HG02885 (cell line): ENCODE data around the gene GLCE.

Source experiments
- ATAC-seq: cut with Tn5 transposase; IDR thresholded peaks from one replicate; pipeline ENCODE4 v1.9.1; 2021; ENCODE audit warnings: mild to moderate bottlenecking; ENCODE audit not compliant: unreplicated experiment, poor library complexity

GLCE gene

GRCh38 chr15:69160141-69160993, at the start of gene GLCE:
GLCE (plus strand) TSS chr15:69160635; CDS start chr15:69255807, 95,172 bp downstream.
- peak; percentile 97 for ATAC-seq

- ATAC-seq = no peak
These were observed 46.0 kb upstream of the GLCE start for GRCh38 chr15:69114331-69114928.

GRCh38 chr15:69115031-69115430, 45.4 kb upstream of the GLCE start:
- no peak for ATAC-seq

- no peak for ATAC-seq
These were observed 44.0 kb upstream of the GLCE start for GRCh38 chr15:69116391-69116790.

GRCh38 chr15:69117431-69117871, 43.0 kb upstream of the GLCE start:
- no peak for ATAC-seq

GRCh38 chr15:69118089-69118488, 42.3 kb upstream of the GLCE start:
- ATAC-seq = no peak

- ATAC-seq = no peak
These were observed 41.4 kb upstream of the GLCE start for GRCh38 chr15:69119001-69119400.

GRCh38 chr15:69119683-69120395, 40.6 kb upstream of the GLCE start:
- ATAC-seq = no peak

- ATAC-seq = no peak
These were observed 39.7 kb upstream of the GLCE start for GRCh38 chr15:69120732-69121131.

- no peak for ATAC-seq
These were observed 39.1 kb upstream of the GLCE start for GRCh38 chr15:69121198-69121828.

- ATAC-seq = no peak
These were observed 35.2 kb upstream of the GLCE start for GRCh38 chr15:69125236-69125635.

- no peak for ATAC-seq
These were observed 34.4 kb upstream of the GLCE start for GRCh38 chr15:69126054-69126469.

GRCh38 chr15:69127306-69127705, 33.1 kb upstream of the GLCE start:
- no peak for ATAC-seq

- ATAC-seq = no peak
These were observed 31.6 kb upstream of the GLCE start for GRCh38 chr15:69128667-69129311.

GRCh38 chr15:69131362-69132220, 28.8 kb upstream of the GLCE start:
- ATAC-seq = no peak

- no peak for ATAC-seq
These were observed 28.0 kb upstream of the GLCE start for GRCh38 chr15:69132430-69132829.

- no peak for ATAC-seq
These were observed 27.2 kb upstream of the GLCE start for GRCh38 chr15:69132977-69133861.

- no peak for ATAC-seq
These were observed 26.4 kb upstream of the GLCE start for GRCh38 chr15:69133862-69134519.
